C4-2B (cell line): ENCODE measurements around the gene CREB3L1.

Source experiments
- ZFX ChIP-seq: fragments of 450-650 bp; IDR thresholded peaks from 2 replicates; pipeline ENCODE4 v1.6.1; 2017
- TF ChIP-seq, protein P1 (sequence below): fragments of 450-650 bp; conservative IDR thresholded peaks from 2 replicates; pipeline ENCODE4 v1.5.1; 2017; ENCODE audit warnings: mild to moderate bottlenecking

DNA sequence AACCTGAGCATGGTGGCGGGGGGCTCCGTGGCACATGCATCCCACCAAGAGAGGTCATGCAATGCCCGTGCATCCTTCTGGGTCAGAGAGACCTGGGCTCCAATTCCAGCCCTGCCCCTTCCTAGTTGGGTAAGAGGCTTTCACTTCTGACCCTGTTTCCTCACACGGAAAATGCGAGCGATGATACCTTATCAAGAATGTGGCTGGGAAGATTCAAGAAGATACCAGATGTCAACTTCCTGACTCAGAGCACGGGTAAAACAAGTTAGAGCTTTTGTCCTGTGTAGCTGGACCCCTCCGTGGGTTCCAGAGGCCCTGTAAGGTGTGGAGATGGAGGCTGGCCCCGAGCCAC, 61.1 kb downstream of the CREB3L1 start:
- TF ChIP-seq, protein P1, sequence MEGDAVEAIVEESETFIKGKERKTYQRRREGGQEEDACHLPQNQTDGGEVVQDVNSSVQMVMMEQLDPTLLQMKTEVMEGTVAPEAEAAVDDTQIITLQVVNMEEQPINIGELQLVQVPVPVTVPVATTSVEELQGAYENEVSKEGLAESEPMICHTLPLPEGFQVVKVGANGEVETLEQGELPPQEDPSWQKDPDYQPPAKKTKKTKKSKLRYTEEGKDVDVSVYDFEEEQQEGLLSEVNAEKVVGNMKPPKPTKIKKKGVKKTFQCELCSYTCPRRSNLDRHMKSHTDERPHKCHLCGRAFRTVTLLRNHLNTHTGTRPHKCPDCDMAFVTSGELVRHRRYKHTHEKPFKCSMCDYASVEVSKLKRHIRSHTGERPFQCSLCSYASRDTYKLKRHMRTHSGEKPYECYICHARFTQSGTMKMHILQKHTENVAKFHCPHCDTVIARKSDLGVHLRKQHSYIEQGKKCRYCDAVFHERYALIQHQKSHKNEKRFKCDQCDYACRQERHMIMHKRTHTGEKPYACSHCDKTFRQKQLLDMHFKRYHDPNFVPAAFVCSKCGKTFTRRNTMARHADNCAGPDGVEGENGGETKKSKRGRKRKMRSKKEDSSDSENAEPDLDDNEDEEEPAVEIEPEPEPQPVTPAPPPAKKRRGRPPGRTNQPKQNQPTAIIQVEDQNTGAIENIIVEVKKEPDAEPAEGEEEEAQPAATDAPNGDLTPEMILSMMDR: no peak
- TF ChIP-seq ZFX: no peak
